ENCODE measurements around the gene TNK2. TPM values are rescaled to one million over a fixed set of nuclear protein-coding genes. Genes with fewer than 3 reads are reported as not detected.

The TNK2 gene
- total RNA-seq, 1 experiment from 2014 or later, result 36.0 TPM

DNA sequence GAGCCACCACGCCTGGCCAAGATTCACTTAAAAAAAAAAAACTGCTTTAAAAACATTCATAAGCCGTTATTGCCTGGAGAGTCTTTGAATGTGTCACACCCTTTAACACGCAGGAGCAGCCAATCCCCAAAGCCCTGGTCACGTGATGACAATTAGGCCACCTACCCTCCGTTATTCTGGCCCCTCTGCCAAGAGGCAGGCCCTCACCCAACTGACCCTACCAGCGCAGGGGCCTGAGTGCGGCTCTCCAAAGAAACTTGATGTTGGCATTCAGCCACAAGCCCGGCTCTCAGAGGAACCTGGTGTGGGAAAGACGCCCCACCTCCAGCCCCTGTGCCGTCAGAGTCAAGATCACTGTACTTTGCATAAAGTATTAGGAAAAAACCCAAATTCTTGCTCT is 85.1 kb downstream of the TNK2 start:
- Mint-ChIP-seq H3K36me3 (ENCODE audit: insufficient read depth, unreplicated experiment) (no peaks in the 10 kb centered on the region), H3K4me3 (ENCODE audit: unreplicated experiment) (no peak overlapping the region), H3K4me1 (ENCODE audit: low read depth, unreplicated experiment) (peaks cover 11% of the 10 kb centered on the region), H3K9me3 (ENCODE audit: unreplicated experiment) (no peaks in the 10 kb centered on the region), H3K27me3 (ENCODE audit: insufficient read depth, unreplicated experiment) (no peaks in the 10 kb centered on the region), H3K27ac (ENCODE audit: unreplicated experiment) (no peak overlapping the region)
- BruUV-seq (replicated peaks), result no TSS peak
- Histone ChIP-seq H3K4me3 (ENCODE audit: low read depth, low read length) (no peak overlapping the region), H3K4me1 (0 out of 2 replicates have a peak, but pooled peaks cover 5% of the 10 kb centered on the region), H3K9me3 (no peaks in the 10 kb centered on the region), H3K36me3 (ENCODE audit: control insufficient read depth, insufficient read depth, low read length) (no peaks in the 10 kb centered on the region), H3K27me3 (replicated peaks; ENCODE audit: control insufficient read depth, insufficient read depth, low read length) (no peaks in the 10 kb centered on the region)
- intact Hi-C loops (cut with micrococcal nuclease; ENCODE audit: unreplicated experiment), result no loop called here
- no peak for DNase-seq
- ChIA-PET CTCF (no interaction called here), POLR2A (no interaction called here)
- TF ChIP-seq, protein P1, sequence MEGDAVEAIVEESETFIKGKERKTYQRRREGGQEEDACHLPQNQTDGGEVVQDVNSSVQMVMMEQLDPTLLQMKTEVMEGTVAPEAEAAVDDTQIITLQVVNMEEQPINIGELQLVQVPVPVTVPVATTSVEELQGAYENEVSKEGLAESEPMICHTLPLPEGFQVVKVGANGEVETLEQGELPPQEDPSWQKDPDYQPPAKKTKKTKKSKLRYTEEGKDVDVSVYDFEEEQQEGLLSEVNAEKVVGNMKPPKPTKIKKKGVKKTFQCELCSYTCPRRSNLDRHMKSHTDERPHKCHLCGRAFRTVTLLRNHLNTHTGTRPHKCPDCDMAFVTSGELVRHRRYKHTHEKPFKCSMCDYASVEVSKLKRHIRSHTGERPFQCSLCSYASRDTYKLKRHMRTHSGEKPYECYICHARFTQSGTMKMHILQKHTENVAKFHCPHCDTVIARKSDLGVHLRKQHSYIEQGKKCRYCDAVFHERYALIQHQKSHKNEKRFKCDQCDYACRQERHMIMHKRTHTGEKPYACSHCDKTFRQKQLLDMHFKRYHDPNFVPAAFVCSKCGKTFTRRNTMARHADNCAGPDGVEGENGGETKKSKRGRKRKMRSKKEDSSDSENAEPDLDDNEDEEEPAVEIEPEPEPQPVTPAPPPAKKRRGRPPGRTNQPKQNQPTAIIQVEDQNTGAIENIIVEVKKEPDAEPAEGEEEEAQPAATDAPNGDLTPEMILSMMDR (IDR thresholded peaks at IDR 0.05; ENCODE audit: insufficient read depth in 1 of 2, low read depth in 1 of 2, low read length in 1 of 2, severe bottlenecking in 1 of 2, unreplicated experiment in 1 of 2), result no peak

DNA sequence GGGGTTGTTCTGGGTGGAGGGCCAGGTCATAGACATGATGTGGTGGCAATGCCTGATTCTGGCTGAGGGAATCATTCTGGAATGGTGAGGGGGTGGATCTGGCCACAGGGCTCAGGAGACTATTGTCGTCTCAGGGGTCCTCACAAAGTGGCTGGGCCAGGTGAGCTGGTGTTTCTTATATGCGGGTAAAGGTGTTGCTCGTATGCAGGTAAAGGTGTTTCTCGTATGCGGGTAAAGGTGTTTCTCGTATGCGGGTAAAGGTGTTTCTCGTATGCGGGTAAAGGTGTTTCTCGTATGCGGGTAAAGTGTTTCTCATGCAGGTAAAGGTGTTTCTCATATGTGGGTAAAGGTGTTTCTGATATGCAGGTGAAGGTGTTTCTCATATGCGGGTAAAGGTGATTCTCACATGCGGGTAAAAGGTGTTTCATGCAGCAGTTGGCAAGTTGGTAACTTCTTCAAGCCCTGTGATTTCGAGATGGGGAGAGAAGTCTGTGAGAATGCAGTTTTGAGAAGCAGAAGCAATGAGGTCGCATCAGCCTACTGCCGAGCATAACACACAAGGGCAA is 86.1 kb downstream of the TNK2 start:
- H3K36me3 ChIP-seq (ENCODE audit: control insufficient read depth, insufficient read depth, low read length), result no peaks in the 10 kb centered on the region
- Mint-ChIP-seq H3K36me3 (ENCODE audit: insufficient read depth, unreplicated experiment) (no peaks in the 10 kb centered on the region), H3K4me1 (ENCODE audit: low read depth, unreplicated experiment) (peaks cover 11% of the 10 kb centered on the region), H3K4me3 (ENCODE audit: unreplicated experiment) (no peak overlapping the region), H3K27ac (ENCODE audit: unreplicated experiment) (no peak overlapping the region), H3K27me3 (ENCODE audit: insufficient read depth, unreplicated experiment) (no peaks in the 10 kb centered on the region), H3K9me3 (ENCODE audit: unreplicated experiment) (no peaks in the 10 kb centered on the region)
- ChIA-PET CTCF (no interaction called here), POLR2A (no interaction called here)
- no peaks in the 10 kb centered on the region for H3K27me3 ChIP-seq (replicated peaks; ENCODE audit: control insufficient read depth, insufficient read depth, low read length)
- intact Hi-C loops (cut with micrococcal nuclease; ENCODE audit: unreplicated experiment), result no loop called here
- 0 out of 2 replicates have a peak, but pooled peaks cover 5% of the 10 kb centered on the region for H3K4me1 ChIP-seq
- BruUV-seq (replicated peaks), result no TSS peak
- no peak overlapping the region for H3K4me3 ChIP-seq (ENCODE audit: low read depth, low read length)
- H3K9me3 ChIP-seq, result no peaks in the 10 kb centered on the region
- TF ChIP-seq, protein P1 (IDR thresholded peaks at IDR 0.05; ENCODE audit: insufficient read depth in 1 of 2, low read depth in 1 of 2, low read length in 1 of 2, severe bottlenecking in 1 of 2, unreplicated experiment in 1 of 2), result no peak
- no peak for DNase-seq

DNA sequence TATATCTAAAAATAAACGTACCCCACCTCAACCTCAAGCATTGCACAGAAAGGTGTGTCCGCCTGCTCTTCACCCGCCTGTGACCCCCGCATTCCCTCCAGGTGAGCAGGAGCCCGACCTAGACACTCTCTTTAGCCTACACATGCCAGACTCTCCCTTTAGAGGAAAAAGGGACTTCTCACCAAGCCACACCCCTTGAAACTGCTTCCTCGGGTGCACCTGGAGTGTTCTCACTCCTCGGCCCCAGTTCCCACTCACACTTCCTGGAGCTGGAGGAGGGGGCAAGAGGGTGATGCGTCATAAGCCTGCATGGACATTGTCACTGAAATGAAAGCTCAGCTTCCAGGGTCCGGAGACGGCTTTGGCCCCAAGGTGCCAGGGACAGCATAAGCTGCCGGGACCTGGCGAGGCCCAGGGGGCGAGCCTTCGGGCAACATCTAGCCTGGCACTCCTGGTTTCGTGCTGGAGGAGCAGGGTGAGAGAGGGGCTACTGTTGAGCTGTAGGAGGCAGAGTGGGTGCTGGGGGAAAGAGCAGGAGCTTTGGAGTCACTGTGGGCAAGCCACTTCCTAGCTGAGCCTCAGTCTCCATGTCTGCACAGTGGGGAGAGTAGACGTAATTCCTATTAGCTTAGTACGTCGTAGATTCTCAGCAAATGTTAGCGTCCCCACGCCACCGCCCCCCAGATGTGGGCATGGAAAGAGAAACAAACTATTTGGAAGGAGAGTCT is 86.8 kb downstream of the TNK2 start:
- intact Hi-C loops (cut with micrococcal nuclease; ENCODE audit: unreplicated experiment), result no loop called here
- Mint-ChIP-seq H3K27me3 (ENCODE audit: insufficient read depth, unreplicated experiment) (no peaks in the 10 kb centered on the region), H3K27ac (ENCODE audit: unreplicated experiment) (no peak overlapping the region), H3K4me3 (ENCODE audit: unreplicated experiment) (no peak overlapping the region), H3K36me3 (ENCODE audit: insufficient read depth, unreplicated experiment) (no peaks in the 10 kb centered on the region), H3K9me3 (ENCODE audit: unreplicated experiment) (no peaks in the 10 kb centered on the region), H3K4me1 (ENCODE audit: low read depth, unreplicated experiment) (peaks cover 11% of the 10 kb centered on the region)
- Histone ChIP-seq H3K4me3 (ENCODE audit: low read depth, low read length) (no peak overlapping the region), H3K27me3 (replicated peaks; ENCODE audit: control insufficient read depth, insufficient read depth, low read length) (no peaks in the 10 kb centered on the region), H3K4me1 (0 out of 2 replicates have a peak, but pooled peaks cover 5% of the 10 kb centered on the region), H3K36me3 (ENCODE audit: control insufficient read depth, insufficient read depth, low read length) (no peaks in the 10 kb centered on the region), H3K9me3 (no peaks in the 10 kb centered on the region)
- POLR2A ChIA-PET, result no interaction called here
- CTCF ChIA-PET, result no interaction called here
- TF ChIP-seq, protein P1 (IDR thresholded peaks at IDR 0.05; ENCODE audit: insufficient read depth in 1 of 2, low read depth in 1 of 2, low read length in 1 of 2, severe bottlenecking in 1 of 2, unreplicated experiment in 1 of 2), result no peak
- peak; percentile 15 to 59 for DNase-seq
- no TSS peak for BruUV-seq (replicated peaks)

Measured in Caco-2 (cell line).